Activated naive CD4-positive, alpha-beta T cell treated with anti-CD3 and anti-CD28 coated beads, Interleukin-2, amount 50 U/mL, for 24 hours (primary cell): ENCODE data around the gene PIP4K2A.
A peak's percentile ranks its signal among the peaks of the same experiment; 100 is the strongest.

Experiments used
- H3K27ac Mint-ChIP-seq: one replicate; pipeline ENCODE4 v1.8.0; 2021; ENCODE audit warnings: mild to moderate bottlenecking, mixed read lengths
- H3K27me3 Mint-ChIP-seq: one replicate; pipeline ENCODE4 v1.8.0; 2021; ENCODE audit warnings: mixed read lengths
- H3K36me3 Mint-ChIP-seq: one replicate; pipeline ENCODE4 v1.8.0; 2021; ENCODE audit warnings: mixed read lengths
- H3K4me1 Mint-ChIP-seq: one replicate; pipeline ENCODE4 v1.8.0; 2021; ENCODE audit warnings: mixed read lengths
- H3K4me3 Mint-ChIP-seq: one replicate; pipeline ENCODE4 v1.8.0; 2021; ENCODE audit warnings: mild to moderate bottlenecking, mixed read lengths
- H3K9me3 Mint-ChIP-seq: one replicate; pipeline ENCODE4 v1.8.0; 2021; ENCODE audit warnings: mixed read lengths

Gene PIP4K2A

DNA sequence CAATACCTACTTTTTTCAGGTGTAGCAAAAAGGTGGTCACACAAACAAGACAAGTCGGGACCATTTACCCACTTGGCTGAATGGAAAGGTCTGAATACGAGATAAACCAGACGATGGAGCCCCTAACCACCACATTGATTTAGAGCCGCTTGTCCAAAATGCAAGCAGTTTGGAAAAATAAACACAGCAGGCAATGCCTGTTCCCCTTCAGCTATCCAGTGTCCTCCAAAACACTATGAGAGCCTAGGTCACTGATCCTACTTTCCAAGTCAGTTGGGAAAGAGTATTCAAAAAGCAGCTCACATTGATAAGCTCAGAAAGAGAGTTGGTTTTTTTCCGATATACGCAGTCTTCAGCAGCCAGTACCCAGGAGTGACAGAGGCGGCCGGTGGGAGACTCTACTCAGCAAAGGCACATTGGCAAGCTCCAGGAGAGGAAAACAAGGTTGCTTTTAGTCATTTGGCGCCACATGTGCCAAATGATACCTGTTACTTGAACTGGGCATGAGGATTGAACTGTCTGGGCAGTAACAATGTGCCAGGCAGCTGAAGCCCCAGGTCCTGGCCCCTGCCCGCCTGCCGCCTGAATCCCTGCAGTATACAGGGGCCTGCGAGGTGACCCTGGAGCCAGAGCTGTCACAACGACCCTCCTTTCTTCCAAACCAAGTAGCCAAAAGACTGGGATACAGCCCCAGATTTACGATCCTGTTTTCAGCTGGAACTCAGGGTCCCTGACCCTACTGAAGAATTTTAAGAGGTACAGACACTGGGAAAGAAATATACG is 109.8 kb downstream of the PIP4K2A start:
- Mint-ChIP-seq H3K9me3 (no peaks in the 10 kb centered on the region), H3K36me3 (peaks cover 17% of the 10 kb centered on the region), H3K4me3 (no peak overlapping the region), H3K27me3 (no peaks in the 10 kb centered on the region), H3K4me1 (peaks cover 88% of the 10 kb centered on the region), H3K27ac (peak overlapping the region; percentile 95)

- Mint-ChIP-seq H3K4me1 (peaks cover 88% of the 10 kb centered on the region), H3K27me3 (no peaks in the 10 kb centered on the region), H3K9me3 (no peaks in the 10 kb centered on the region), H3K4me3 (no peak overlapping the region), H3K36me3 (peaks cover 11% of the 10 kb centered on the region), H3K27ac (no peak overlapping the region)
Measured at GRCh38 chr10:22603581-22603980, 110.8 kb downstream of the PIP4K2A start.

DNA sequence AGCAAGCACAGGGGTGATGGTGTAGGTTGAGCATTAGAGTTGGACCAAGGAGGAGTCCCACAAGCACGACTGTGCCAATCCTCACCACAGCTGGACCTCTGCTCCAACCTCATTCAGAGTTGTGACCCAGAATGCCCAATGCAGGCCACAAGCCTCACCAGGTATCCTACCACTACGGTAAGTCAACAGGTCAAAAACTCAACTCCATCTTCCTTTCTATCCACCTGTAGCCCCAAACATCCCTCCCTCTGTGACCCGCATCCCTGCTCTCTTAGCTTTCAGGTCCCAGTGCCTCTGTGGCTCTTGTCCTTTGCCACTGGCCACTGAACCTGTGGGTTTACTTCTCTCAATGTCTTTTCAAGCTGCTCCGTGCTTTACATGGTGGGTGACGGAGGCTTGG is 112.8 kb downstream of the PIP4K2A start:
- Mint-ChIP-seq H3K27me3 (no peaks in the 10 kb centered on the region), H3K9me3 (no peaks in the 10 kb centered on the region), H3K36me3 (peaks cover 12% of the 10 kb centered on the region), H3K4me3 (peak overlapping the region; percentile 20), H3K27ac (peak overlapping the region; percentile 87), H3K4me1 (peaks cover 91% of the 10 kb centered on the region)

- Mint-ChIP-seq H3K9me3 (no peaks in the 10 kb centered on the region), H3K36me3 (peaks cover 10% of the 10 kb centered on the region), H3K4me3 (no peak overlapping the region), H3K4me1 (peaks cover 88% of the 10 kb centered on the region), H3K27me3 (no peaks in the 10 kb centered on the region), H3K27ac (peak overlapping the region; percentile 71)
Measured at GRCh38 chr10:22599636-22600228, 114.6 kb downstream of the PIP4K2A start.

GRCh38 chr10:22599048-22599561 is 115.3 kb downstream of the PIP4K2A start:
- no peaks in the 10 kb centered on the region for H3K9me3 Mint-ChIP-seq
- H3K4me3 Mint-ChIP-seq: peak overlapping the region; percentile 17
- H3K4me1 Mint-ChIP-seq: peaks cover 85% of the 10 kb centered on the region
- peaks cover 10% of the 10 kb centered on the region for H3K36me3 Mint-ChIP-seq
- no peaks in the 10 kb centered on the region for H3K27me3 Mint-ChIP-seq
- H3K27ac Mint-ChIP-seq: peak overlapping the region; percentile 71

DNA sequence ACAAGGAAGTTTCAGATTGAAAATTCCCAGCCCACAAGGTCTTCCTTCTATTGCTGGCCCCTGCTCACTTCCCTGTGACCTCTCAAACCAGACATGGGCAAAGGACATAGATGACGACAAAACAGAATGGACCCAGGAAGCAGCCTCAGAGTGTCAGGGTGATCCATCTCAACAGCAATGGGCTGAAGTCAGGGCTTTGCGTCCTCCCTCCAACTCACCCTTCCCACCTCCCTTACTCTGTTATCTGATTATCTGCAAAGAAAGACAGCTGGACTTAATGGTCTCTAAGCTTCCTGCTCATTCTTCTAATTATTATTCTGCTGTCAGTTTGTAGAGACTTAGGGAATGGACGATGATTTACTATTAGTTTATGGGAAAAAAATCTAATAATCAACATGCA is 115.9 kb downstream of the PIP4K2A start:
- peaks cover 83% of the 10 kb centered on the region for H3K4me1 Mint-ChIP-seq
- H3K36me3 Mint-ChIP-seq: peaks cover 10% of the 10 kb centered on the region
- peak overlapping the region; percentile 17 for H3K4me3 Mint-ChIP-seq

GRCh38 chr10:22597138-22597537 is 117.2 kb downstream of the PIP4K2A start:
- Mint-ChIP-seq H3K27me3 (no peaks in the 10 kb centered on the region), H3K4me1 (peaks cover 90% of the 10 kb centered on the region), H3K36me3 (peaks cover 10% of the 10 kb centered on the region), H3K9me3 (no peaks in the 10 kb centered on the region), H3K27ac (peak overlapping the region; percentile 70), H3K4me3 (no peak overlapping the region)

More for the DNA sequence above, 115.9 kb downstream of the PIP4K2A start:
- Mint-ChIP-seq H3K27ac (peak overlapping the region; percentile 68), H3K9me3 (no peaks in the 10 kb centered on the region), H3K27me3 (no peaks in the 10 kb centered on the region)

GRCh38 chr10:22593636-22594198 is 120.7 kb downstream of the PIP4K2A start:
- H3K9me3 Mint-ChIP-seq: no peaks in the 10 kb centered on the region
- H3K36me3 Mint-ChIP-seq: peaks cover 12% of the 10 kb centered on the region
- no peak overlapping the region for H3K27ac Mint-ChIP-seq
- no peak overlapping the region for H3K4me3 Mint-ChIP-seq
- peaks cover 73% of the 10 kb centered on the region for H3K4me1 Mint-ChIP-seq
- no peaks in the 10 kb centered on the region for H3K27me3 Mint-ChIP-seq

GRCh38 chr10:22593026-22593425 is 121.4 kb downstream of the PIP4K2A start:
- H3K36me3 Mint-ChIP-seq: peaks cover 12% of the 10 kb centered on the region
- H3K4me3 Mint-ChIP-seq: no peak overlapping the region
- no peaks in the 10 kb centered on the region for H3K27me3 Mint-ChIP-seq
- peak overlapping the region; percentile 19 for H3K27ac Mint-ChIP-seq
- H3K9me3 Mint-ChIP-seq: no peaks in the 10 kb centered on the region
- peaks cover 66% of the 10 kb centered on the region for H3K4me1 Mint-ChIP-seq

DNA sequence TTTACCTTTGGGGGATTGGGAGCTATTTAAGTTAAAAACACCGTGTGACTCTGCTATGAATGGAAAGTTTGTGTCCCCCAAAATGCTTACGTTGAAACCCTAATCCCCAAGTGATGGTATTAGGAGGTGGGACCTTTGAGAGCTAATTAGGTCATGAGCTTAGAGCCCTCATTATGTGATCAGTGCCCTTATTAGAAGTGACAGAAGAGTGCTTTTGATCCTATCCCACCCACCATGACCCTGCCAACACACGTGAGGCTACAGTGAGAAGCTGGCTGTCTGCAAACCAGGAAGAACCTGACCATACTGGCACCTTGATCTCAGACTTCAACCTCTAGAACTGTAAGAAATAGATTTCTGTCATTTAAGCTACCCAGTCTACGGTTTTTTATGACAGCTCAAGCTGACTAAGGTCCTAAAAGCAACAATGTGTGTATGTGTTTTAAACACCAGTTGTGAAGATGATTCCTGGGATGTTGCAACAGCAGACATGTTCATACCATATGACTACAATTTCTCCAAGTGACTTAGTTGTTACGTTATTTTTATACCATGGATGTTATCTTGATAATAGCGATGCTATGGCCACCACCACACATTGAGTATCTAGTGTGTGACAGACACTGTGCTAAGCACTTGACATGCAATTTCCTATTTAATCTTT is 124.4 kb downstream of the PIP4K2A start:
- H3K4me3 Mint-ChIP-seq: no peak overlapping the region
- no peaks in the 10 kb centered on the region for H3K27me3 Mint-ChIP-seq
- no peak overlapping the region for H3K27ac Mint-ChIP-seq
- H3K4me1 Mint-ChIP-seq: peaks cover 63% of the 10 kb centered on the region
- no peaks in the 10 kb centered on the region for H3K9me3 Mint-ChIP-seq
- H3K36me3 Mint-ChIP-seq: peaks cover 8% of the 10 kb centered on the region

- H3K4me1 Mint-ChIP-seq: peaks cover 59% of the 10 kb centered on the region
- no peaks in the 10 kb centered on the region for H3K9me3 Mint-ChIP-seq
- no peak overlapping the region for H3K27ac Mint-ChIP-seq
- H3K36me3 Mint-ChIP-seq: peaks cover 11% of the 10 kb centered on the region
- H3K27me3 Mint-ChIP-seq: no peaks in the 10 kb centered on the region
- H3K4me3 Mint-ChIP-seq: no peak overlapping the region
Measured at GRCh38 chr10:22588462-22588861, 125.9 kb downstream of the PIP4K2A start.

DNA sequence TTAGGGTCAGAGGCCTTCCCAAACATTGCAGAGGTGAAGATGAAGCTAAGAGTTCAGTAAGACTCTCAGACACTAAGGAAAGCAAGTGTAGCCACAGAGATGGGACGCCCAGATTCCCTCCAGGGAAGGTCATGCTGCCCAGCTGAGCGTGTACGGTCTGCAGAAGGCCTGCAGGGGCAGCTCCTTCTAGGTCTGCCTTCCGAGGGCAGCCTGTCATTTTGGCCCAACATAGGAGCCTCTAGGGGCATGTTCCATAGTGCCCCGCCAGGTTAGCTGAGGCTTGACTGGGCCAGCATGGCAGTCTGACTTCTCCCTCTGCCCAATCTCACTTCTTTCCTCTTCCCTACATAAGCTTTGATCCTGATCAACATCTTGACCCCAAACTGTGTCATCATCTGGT is 130.7 kb downstream of the PIP4K2A start:
- Mint-ChIP-seq H3K36me3 (peaks cover 7% of the 10 kb centered on the region), H3K4me3 (no peak overlapping the region), H3K27ac (no peak overlapping the region), H3K4me1 (peaks cover 62% of the 10 kb centered on the region), H3K27me3 (no peaks in the 10 kb centered on the region), H3K9me3 (no peaks in the 10 kb centered on the region)

- Mint-ChIP-seq H3K4me3 (no peak overlapping the region), H3K27me3 (no peaks in the 10 kb centered on the region), H3K36me3 (peaks cover 11% of the 10 kb centered on the region), H3K4me1 (peaks cover 56% of the 10 kb centered on the region), H3K9me3 (no peaks in the 10 kb centered on the region), H3K27ac (peak overlapping the region; percentile 43)
Measured at GRCh38 chr10:22581461-22581860, 132.9 kb downstream of the PIP4K2A start.

DNA sequence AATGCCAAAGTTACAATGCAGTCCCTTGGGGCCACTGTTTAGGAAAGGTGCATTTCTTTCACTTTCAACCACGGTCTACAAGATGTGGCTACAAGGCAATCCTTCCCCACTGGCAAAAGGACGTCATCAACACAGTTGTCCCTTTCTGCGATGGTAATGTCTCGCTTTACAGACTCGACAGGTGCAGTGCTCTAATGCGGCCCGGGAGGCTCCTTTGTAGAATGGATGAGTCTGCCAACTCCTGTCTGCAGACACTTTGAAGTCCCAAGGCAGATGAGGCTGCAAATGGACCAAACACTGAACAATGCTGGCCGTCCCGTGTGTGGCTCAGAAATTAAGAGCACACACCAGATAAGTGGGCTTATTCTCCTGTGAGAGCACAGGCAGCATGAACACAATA is 133.7 kb downstream of the PIP4K2A start:
- Mint-ChIP-seq H3K27ac (no peak overlapping the region), H3K27me3 (no peaks in the 10 kb centered on the region), H3K4me3 (no peak overlapping the region), H3K4me1 (peaks cover 51% of the 10 kb centered on the region), H3K9me3 (no peaks in the 10 kb centered on the region), H3K36me3 (peaks cover 10% of the 10 kb centered on the region)

GRCh38 chr10:22579826-22580225 is 134.6 kb downstream of the PIP4K2A start:
- Mint-ChIP-seq H3K9me3 (no peaks in the 10 kb centered on the region), H3K4me1 (peaks cover 59% of the 10 kb centered on the region), H3K4me3 (no peak overlapping the region), H3K27me3 (no peaks in the 10 kb centered on the region), H3K36me3 (peaks cover 10% of the 10 kb centered on the region), H3K27ac (peak overlapping the region; percentile 27)
